Fibroblast of skin of back (primary cell): ENCODE results near the gene DCLK2.

Experiments
- DNase-seq: peaks from one replicate; pipeline ENCODE4 v3.0.0-alpha.2; 2013

Gene DCLK2

DNA sequence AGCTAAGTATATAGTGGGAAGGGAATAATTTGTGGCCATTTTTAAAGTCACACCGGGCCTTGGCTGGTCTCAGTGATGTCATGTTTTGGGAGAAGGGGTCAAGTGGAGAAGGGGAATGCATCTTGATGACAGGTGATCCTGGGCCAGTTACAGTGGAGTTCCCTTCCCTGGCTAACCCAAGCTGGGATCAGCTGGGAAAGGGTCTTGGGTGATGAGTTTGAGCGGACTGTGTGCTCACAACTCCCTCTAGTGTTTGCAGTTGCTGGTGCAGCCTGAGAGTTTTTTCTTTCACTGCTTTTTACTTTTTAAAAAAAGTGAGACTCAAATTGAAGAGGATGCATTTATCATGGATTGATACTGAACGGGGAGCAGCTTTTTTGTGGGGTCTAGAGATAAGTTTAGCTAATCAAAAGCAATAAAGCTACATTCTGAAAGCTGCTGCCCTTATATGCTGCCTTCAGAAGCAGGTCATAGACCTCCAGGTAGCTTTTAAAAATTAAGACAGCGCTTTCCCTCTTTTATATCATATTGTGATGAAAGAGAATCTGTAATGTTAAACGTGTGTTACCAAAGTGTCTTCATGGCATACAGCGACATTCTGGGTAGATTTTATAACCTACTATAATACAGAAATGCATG, 164.7 kb downstream of the DCLK2 start:
- DNase-seq: peak; percentile 58

DNA sequence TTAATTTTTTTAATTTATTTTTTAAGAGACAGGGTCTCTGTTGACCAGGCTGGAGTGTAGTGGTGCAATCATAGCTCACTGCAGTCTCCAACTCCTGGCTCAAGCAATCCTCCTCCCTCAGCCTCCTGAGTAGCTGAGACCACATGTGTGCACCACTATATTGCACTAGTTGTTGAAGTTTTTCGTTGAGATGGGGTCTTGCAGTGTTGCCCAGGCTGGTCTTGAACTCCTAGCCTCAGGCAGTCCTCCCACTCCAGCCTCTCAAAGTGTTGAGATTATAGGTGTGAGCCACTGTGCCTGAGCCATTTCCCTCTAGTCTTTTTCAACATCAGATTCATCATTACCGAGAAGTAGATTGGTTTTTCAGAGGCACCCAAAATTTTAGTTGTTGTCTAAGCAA, 165.7 kb downstream of the DCLK2 start:
- no peak for DNase-seq

DNA sequence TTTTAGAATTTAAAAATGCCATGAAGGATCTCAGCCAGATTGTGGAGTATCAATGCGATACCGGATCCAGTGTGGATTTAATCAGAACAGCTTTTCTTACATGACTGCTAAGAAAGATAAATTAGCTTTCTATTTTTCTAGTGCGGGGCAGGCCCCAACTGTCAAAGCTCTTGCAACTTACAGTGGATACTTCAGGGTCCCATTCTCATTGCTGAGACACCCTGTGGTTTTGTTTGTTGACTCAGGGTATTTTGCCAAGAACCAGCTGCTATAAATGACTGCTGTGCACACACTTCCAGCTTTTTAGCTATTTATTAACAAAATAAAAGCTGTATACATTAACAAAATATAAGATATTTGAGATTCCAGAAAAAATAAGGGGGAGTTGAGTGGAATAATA, 166.4 kb downstream of the DCLK2 start:
- peak; percentile 90 for DNase-seq

DNA sequence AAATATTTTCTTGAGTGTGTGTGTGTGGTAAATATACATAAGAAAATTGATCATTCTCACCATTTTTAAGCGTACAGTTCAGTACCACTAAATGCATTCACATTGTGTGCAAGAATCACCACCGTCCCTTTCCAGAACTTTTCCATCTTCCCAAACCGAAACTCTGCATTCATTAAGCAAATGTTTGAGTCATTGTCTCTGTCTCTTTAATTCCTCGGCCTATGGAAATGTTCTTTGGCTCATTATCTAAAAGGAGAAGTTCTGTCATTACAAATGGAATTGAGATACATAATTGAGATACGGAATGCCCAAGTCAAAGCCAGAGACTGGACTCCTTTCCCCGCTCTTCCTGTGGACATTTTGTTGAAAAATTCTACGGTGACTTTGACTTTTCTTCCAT, 168.9 kb downstream of the DCLK2 start:
- no peak for DNase-seq

DNA sequence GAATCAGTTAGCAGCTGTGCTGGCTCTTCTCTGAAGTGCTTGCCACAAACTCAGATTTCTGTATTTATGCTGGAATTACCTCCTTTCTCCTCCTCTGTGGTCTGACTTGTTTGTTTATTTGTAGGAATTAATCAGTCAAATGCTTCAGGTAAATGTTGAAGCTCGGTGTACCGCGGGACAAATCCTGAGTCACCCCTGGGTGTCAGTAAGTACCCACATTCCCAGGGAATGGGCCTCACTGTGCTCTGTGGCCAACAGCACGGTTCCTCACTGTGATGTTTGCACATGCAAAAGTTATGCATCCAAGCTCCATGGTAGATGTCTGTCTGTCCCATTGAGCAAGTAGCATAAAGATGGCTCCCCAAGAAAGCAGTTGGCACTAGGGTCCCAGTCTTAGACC, 169.9 kb downstream of the DCLK2 start:
- no peak for DNase-seq

DNA sequence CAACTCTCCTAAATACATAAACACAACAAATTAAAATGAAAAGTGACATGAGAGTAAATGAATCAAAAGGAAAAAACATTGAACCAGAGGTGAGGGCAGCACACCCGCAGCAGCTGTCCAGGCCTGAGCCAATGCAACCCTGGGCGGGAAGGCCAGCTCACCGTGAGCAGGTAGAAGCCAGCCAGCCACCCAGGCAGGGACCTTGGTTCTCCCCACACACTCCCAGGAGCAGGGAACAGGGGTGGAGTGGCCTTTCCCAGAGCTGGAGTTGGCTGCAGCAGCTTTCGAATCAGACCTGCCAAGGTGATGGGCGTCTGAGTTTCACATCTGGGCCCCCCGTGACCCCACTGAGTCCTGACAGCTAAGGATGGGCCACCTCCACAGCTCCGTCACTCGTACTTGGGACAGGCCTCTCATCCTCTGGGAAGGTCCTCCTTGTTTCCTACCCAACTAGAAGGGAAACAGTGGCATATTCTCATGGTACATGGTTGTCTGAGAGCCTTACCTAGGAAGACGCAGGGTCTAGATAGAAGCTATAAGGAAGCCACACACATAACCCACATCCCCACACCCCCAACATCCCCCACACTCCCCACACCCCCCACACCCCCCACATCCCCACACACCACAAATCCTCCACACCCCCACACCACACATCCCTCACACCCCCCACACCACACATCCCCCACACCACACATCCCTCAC, 172.2 kb downstream of the DCLK2 start:
- DNase-seq: no peak

DNA sequence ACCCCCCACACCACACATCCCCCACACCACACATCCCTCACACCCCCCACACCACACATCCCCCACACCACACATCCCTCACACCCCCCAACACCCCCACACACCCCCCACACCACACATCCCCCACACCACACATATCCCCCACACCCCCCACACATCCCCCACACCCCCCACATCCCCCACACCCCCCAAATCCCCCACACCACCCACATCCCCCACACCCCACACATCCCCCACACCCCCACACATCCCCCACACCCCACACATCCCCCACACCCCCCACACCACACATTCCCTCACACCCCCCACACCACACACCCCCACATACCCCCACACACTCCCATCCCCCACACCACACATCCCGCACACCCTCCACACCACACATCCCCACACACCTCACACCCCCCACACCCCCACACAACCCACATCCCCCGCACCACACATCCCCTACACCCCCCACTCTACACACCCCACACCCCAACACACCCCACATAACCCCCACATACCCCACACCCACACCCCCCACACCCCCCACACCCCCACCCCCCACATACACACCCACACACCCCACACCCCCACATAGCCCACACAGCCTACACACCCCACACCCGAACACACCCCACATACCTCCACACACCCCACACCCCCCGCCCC, 172.9 kb downstream of the DCLK2 start:
- DNase-seq: no peak

DNA sequence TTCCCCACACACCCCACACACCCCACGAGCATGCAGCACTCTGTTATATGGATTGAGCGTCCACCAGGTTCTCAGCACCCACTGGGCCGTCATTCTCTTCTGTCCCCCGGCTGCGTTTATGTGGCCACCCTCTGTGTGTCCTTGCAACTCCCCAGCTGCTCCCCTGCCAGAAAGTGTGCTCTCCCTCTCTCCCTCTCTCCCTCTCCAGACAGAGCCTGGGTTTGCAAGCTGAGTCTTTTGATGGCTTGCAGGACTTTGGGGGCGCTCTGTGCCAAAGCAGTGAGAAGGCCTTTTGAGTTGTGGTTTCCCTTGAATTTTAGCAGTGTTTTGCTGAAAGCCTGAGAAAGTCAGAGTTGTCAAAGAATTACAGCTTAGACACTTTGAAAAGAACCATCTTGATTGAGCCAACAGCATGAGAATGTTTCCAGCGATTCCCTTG, 173.5 kb downstream of the DCLK2 start:
- DNase-seq: no peak

DNA sequence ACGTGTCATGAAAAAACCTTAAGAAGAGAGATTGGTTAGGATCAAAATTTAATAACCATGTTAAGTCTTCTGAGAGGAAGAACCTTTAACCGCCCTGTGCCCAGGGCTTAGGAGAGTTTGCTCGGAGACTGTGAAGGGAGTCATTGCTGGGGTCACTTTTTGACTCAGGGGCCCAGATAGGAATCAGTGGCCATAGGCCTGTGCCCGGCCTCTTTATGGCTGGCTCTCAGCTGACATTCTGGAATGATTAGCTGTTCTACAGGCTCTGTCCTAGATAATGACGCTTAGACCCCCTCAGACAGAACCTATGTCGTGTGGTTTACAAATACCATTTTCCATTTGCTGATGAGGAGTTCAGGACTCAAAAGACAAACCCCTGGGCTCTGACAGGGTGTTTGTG, 174.1 kb downstream of the DCLK2 start:
- no peak for DNase-seq

DNA sequence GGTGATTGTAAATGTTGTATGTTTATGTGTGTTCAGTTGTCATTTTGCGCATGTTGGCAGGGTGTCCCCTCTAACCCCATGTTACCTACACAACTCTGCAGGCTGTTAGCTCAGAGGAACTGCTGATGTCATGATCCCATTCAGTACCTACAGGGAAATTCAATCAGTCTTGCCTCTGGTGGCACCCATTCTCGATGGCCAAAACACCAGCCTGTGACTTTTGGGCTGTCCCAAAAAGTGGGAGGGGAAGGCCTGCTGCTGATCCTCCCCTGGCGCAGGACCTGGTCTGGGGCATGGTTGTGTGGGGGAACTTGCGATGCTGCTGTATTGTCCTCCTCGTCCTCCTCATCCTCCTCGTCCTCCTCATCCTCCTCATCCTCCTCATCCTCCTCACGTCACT, 174.5 kb downstream of the DCLK2 start:
- no peak for DNase-seq

DNA sequence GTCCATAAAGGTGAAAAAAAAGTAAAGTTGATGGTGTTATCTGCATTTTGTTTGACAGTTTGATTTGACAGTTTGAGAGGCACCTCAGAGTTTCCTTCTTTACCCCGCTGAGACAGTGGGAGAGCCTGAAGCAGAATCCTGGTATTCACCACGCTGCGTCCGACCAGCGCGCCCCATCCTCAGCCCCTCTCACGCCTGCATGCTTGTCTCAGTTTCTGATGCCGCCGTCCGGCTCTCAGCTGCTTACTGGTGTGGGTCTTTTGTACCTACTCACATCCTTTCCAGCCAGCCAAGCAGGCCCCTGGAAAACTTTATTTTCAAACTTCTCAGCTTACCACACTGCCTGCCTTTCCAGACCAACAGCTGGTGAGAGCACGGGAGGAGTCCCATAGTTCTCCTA, 175.2 kb downstream of the DCLK2 start:
- no peak for DNase-seq

DNA sequence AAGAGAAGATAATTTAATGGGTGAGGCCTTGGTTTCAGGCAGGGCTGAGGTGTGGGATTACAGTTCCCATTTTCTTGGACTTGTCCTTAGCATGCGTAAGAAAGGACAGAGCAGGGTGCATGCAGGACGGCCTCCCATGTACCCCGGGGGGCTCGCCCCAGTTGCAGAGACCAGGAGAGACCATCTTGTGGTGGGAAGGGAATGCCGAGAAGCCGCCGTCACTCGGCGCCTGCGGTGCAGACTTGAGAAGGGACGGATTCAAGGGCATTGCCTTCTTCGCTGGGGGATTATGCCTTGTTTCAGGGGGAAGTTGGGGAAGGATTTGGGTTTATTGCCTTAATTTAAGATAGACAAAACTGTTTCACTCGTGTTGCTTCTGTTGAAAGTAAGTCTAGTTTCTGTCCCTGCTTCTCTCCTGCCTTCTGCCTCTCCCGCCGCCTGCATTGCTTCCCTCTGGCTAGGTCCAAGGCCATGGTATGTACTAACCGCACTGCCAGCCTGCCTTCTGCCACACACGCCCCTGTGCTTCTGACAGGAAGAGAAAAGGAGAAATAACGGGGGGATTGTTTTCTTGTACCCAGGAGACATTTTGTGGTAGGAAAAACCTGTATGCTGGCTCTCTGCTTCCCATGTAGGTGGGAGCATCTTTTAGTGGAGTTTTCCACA, 175.9 kb downstream of the DCLK2 start:
- DNase-seq: no peak

DNA sequence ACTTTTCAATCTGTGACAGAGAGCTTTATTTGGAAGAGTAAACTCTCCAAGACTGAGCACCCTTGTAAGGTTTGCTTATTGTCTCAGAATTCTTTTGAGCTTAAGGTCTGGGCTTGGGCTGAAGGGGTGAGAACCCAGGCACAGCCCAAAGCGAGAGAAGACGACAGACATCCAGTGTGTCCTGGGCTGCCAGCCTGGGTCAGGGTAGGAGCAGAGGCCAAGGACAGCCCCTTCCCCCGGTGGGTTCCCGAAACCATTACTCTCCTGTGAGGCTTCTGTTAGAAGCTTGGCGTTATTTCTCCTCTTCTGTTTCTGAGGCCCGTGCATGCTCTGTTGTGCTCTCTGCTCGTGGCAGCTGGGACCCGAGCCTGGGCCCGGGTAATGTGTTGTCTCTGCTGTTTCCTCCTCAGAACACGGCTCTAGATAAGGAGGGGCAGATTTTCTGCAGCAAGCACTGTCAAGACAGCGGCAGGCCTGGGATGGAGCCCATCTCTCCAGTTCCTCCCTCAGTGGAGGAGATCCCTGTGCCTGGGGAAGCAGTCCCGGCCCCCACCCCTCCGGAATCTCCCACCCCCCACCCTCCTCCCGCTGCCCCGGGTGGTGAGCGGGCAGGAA, 177.5 kb downstream of the DCLK2 start:
- DNase-seq: no peak

DNA sequence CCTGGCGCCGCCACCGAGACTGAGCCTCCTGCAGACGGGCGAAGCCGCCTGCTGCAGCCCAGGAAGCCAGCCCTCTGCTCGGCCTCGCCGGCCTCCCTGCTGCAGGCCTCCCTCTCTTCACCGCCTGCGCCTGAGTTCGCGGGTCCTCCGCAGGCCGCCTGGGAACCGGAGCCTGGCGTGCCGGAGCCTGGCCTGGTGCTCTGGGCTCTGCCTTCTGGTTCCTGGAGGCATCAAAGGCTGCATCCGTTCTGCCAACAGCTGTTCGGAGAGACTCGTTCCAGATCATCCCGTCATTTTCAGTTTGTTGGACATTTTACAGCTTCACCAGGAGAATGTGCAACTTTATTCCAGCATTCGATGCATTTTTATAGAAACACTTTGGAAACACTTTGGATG, 178.0 kb downstream of the DCLK2 start:
- no peak for DNase-seq

DNA sequence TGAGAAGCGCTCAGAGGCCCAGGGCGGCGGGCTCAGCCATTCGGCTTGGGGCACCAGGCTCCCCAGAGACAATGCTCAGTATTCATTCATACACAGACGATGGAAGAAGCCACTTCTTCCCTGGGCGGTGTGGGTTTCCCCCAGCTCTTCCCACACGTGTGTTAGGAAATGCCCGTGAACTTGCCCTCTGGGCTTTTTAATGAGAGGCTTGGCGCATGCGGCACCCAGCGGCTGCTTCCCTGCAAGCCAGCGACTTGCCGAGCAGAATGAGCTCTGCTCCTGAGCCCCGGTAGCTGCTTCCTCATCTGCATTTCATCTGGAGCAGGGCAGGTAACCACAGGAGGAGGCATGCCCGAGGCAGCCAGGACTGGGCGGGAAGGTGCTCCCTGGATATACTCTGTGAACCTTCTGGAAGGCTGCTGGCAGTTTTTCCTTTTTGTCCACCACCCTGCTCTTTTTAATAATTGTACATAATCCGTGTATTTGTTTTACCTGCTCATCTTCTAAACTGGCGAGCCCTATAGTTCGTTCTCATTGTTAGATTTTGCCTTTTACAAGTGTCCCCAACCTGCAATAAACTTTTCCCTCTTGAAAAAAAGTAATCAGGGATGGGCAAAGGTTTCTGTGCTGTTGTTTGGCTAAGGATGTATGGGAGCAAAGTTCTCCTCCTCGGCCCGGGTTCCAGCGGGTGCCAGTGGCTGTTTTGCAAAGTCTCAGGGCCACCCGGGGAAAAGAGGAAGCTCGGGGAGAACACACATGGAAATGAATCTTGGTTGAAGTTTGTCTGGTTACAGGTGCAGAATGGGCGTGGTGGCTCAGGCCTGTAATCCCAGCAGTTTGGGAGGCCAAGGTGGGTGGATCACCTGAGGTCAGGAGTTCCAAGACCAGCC, 178.8 kb downstream of the DCLK2 start:
- DNase-seq: no peak

DNA sequence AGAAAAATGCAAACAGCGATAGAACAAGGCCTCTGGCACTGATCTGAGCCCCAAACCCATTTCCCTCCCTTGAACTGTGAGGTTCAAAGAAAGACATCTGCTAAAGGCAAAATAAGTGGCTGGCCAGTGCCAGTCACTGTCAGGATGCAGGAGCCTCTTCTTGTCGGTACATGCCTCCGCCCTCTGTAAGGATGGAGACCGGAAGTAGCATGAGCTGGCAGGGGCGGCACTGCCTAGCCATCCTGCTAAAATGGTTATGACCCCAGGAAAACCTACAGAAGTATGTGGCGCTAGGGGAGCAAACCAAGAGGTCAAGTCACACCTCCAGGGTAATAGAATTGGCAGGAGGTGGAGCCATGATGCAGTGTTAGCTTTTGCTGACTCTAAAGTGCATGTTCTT, 180.3 kb downstream of the DCLK2 start:
- DNase-seq: no peak

DNA sequence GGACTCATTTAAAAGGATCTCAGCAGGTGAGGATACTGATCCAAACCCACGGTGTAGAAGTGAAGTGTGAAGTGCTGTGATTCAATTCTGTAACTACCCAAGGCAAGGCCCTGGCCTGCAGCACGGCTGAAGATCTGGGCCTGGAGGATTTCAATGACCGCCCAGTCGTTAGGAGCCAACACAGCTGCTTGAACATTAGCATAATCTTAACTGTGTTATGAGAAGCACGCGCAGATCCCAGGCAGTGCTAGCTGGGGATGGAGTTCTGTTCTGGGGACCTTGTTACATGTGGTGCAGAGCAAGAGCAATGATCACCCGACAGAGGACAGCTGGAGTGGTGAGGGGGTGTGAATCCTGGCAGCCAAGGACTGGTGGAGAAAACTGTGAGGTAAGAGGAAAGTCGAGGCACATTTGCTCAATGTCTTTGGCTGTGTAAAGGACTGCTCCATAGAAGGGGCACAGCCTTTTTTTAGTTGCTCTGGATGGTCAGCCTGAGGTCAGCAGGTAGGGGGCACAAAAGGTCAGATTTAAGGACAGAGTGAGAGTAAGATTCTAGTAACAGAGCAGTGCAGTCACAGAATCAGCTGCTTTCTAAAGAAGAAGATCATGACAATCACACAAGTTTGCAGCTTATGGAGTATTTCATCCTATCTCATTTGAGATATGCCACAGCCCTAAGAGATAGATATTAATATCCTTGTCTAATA, 181.8 kb downstream of the DCLK2 start:
- no peak for DNase-seq

DNA sequence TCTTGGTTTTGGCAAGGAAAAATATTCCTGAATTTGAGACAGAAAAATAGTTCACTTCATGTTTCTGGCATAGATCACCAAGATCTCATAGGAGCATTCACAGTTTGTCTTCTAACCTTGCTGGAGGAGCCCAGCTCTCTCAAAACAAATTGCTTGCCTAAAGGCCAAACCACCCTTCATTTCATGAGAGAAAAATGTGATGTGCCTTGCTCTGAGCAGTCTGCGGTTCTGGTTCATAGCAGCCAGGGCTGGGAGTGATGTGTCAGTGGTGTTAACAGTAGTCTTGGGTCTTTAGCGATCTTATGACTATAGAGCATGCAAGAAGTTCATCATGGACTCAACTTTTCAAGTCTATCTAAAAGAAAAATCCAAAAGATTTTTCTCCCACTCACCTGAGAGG, 183.3 kb downstream of the DCLK2 start:
- DNase-seq: no peak

DNA sequence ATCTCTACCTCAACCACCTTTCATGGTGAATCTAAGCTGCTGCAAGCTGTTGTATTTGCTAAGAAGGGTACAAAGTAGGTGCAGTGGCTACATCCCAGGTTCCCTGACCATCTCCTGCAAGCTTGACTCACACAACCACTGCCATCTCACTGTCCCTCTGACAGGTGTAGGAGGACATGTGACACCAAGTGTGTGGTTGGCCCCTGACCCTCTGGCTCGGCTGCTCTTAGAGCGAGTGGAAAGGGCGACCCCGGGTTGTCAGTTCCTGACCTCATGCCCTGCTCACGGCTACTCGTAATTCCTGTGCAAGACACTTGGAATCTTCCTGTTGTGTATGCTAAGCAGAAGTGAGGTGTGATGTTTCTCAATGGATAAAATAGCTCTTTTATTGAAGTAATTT, 184.4 kb downstream of the DCLK2 start:
- no peak for DNase-seq

DNA sequence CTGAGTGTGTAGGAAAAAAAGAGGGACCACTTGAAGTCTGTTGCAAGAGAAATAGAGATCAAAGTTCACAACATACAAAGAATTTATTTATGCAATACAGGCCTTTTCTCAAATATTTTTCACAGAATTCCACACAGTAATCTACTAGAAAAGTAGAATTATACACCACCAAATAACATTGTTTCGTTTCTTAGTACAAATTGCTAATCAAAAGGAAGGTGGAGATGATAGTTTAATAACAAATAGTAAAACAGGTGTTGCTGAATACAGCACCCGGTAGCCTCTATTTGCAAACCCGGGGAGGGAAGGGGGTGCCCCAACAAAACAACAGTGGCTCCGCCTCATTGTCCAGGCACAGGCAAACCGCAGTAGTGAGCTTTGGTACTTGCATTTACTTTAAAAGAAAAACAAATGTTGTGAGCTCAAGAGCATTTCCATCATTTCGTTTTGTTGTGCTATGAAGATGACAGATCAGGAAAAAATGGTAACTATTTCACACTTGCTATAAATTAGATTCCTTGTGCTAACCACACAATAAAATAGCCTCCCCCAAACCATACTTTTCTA, 186.4 kb downstream of the DCLK2 start:
- peak; percentile 67 for DNase-seq

DNA sequence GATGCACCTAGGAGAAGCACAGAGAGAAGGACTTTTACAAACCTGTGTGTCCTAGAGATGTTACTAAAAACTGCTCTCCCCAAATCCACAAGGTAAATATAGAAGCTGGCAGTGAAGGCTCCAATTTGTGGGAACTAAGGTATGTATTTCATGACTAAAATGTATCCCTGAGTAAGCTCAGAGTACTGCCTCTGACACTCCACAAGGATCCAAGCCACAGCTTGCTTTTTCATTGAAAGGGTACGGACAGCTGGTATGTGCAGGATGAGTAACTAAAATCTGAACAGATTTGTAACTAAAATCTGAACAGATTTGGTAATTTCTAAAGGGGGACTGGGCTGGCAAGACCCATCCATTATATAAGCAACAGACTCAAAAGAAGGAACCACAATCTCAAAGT, 187.6 kb downstream of the DCLK2 start:
- DNase-seq: no peak
